ENCODE results near the gene NPAS3.

DNA sequence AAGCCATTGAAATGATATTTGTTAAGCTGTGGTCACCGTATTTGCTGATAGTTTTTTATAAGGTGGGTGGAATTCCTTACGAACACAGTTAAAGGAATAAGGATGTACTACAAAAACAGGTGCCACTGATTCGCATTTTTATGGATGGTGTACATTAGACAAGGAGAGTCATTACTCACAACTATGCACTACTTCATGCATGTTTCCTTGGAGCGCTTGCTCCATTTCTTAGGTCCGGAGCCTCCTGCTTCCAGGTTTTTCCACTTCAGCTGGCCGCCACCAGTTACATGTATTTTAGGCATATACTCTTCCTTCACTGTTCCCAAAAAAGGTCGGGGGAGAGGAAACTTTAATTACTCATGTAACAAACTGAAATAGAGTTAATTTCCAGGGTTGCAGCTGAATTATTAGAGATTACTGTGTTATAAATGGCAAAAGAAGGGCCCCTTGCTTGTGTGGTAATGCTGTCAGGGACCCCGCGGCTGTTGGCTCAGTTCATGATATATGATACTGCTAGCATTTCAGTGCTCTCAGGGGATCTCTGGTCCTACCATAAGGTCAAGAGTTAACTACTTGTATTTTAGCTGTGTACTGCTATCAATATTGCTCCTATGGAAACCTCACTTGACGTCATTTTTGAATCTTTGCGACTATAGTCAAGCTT, 454.7 kb downstream of the NPAS3 start:
- TF ChIP-seq POLR2A (IDR thresholded peaks at IDR 0.05; ENCODE audit: control extremely low read depth in 1 of 2, low read depth in 2 of 2, low read length in 2 of 2) (no peak), PHF8 (conservative IDR thresholded peaks at IDR 0.05; ENCODE audit: low read depth, low read length) (no peak), TAF1 (IDR thresholded peaks at IDR 0.05; ENCODE audit: low read depth, low read length) (no peak)

All from H1 (cell line).